Measurements from ENCODE around the gene C20orf204.

Gene C20orf204

GRCh38 chr20:64042054-64042781, 6.2 kb downstream of the C20orf204 start:
- DNase-seq (ENCODE audit: low read depth) = no peak

- DNase-seq (ENCODE audit: low read depth) = no peak
Measured at GRCh38 chr20:64043768-64044167, 7.8 kb downstream of the C20orf204 start.

DNA sequence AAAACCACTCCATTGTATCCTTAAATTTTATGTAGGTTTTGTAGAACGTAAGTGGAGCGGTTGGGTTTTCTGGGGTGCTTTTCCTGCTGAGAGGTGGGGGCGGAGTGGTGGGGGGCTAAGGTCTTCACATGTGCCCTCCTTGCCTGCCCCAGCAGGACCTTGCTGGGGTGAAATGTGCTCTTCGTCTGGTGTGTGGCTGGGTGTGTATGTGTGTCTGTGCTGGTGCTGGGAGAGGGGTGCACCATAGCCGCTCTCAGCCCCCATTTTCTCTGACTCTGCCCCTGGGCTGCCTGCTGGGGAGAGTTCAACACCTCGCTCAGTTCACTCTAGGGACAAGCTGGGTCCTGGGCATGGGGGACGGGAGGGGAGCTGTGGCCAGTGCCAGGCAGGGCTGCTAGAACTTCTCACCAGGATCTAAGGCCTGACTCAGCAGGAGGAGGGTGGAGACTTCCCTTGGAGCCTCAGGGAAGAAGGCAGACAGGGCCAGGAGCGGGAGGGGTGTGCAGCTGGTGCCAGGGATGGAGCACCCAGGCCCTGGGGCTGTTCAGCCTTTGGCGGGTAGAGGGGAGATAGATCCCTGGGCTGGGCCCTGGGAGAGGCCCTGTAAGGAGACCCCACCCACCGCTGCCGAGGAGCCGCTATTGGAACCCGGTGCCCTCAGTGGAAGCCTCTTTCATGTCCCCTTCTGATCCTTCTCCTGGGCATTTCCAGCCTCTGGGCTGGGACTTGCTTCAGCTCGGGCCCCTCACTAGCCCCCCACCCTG, 8.7 kb downstream of the C20orf204 start:
- no peak for DNase-seq (ENCODE audit: low read depth)

- no peak for DNase-seq (ENCODE audit: low read depth)
Measured at GRCh38 chr20:64045346-64046011, 9.5 kb downstream of the C20orf204 start.

DNA sequence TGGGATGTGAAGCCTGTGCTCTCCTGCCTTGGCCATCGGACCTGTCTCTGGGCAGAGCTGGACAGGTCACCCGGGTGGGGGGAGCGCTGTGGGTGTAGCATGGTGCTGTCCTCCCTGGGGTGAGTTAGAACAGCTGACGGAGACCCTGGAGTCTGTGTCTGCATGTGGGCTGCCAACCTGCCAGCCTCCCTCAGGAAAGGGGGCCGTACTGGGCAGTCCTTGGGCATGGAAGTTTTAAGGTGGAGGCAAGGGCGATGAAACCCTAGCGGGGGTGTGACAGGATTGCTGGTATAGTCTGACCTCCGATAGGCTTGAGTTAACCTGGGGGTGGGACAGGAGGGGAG, 11.0 kb downstream of the C20orf204 start:
- DNase-seq (ENCODE audit: low read depth) = no peak

DNA sequence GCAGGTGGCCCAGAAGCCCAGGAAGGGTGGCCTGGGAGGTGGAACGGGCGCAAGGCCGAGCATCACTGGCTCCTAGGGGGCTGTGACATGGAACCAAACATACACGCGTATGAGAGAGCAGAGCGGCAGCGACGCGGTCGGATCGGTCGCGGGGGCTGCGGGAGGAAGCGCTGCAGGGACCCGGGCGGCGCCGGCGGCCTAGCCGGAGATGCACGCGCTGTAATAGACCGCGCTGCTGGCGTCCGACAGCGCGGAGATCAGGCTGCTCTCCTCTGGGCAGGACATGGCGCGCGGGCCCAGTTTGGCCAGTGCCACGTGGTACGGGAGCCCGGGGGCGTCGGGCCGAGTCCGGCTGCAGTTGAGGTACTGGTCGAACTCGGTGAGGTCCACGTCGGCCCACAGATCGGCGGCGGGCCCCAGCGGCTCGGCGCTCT, 12.0 kb downstream of the C20orf204 start:
- no peak for DNase-seq (ENCODE audit: low read depth)

GRCh38 chr20:64048402-64049044, 12.5 kb downstream of the C20orf204 start:
- no peak for DNase-seq (ENCODE audit: low read depth)

- DNase-seq (ENCODE audit: low read depth) = no peak
Measured at GRCh38 chr20:64049060-64049877, 13.3 kb downstream of the C20orf204 start, which contains the start of gene SOX18. Gene SOX18, minus strand, starts transcription at chr20:64049639. Its CDS starts 123 bp downstream, at chr20:64049516.

- DNase-seq (ENCODE audit: low read depth) = no peak
Measured at GRCh38 chr20:64049878-64050260, 13.9 kb downstream of the C20orf204 start.

GRCh38 chr20:64050261-64051032, 14.5 kb downstream of the C20orf204 start:
- DNase-seq (ENCODE audit: low read depth) = no peak

DNA sequence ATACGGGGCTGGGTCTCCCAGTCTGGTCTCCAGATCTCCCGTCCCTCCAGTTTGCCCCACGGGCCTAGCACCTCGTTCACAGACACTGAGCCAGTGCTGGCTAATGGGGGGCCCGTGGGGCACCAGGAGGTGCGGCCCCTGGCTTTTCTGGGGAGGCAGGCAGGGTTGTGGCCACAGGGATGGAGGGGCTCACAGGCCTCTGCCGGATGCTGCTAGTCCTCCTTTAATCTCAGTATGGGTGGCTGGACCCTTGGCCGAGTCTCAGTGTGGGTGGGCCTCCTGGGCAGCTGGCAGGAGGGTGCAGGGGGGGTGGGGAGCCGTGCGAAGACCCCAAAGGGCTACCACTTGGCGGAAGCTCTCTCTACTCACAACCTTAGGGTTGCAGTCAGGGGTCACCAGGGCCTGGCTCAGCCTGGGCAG, 15.1 kb downstream of the C20orf204 start:
- DNase-seq (ENCODE audit: low read depth) = no peak

- DNase-seq (ENCODE audit: low read depth) = no peak
Measured at GRCh38 chr20:64051561-64052325, 15.8 kb downstream of the C20orf204 start.

GRCh38 chr20:64052326-64052722, 16.3 kb downstream of the C20orf204 start:
- DNase-seq (ENCODE audit: low read depth) = no peak

DNA sequence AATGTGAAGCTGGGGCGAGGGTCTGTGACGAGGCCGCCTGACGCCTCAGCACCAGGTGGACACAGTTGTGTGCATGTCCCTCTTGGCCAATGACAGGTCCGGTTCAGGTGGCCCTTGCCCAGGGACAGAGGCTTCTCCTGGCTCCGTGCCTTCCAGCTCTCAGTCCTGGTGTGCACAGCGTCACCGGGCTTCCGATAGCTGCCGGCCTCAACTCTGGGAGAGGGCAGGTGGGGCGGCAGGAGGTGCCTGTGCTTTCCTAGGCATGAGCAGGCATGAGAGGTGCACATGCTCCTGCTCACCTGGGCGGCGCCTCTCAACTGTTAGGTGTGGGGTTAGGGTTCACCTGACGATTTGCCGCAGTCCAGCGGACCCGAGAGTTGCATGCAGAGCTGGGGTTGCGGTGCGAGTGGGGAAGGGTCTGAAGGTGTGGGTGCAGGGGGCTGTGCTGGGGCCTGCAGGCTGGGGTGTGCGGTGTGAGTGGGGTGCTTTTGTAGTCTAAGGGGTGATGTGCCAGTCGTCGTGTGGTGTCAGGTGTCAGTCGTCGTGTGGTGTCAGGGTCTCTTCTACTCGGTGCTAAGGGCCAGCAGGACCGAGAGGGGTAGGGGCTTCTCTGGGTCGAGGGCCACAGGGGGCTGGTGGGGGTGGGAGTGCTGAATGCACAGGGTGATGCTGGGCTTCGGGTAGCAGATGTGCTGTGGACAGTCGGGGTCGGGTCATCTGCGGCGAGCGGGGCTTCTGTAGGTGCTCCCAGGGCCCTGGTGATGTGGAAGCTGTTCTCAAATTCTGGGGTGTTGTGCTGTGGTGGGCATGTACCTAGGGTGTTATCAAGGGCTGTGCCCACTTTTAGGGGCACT, 17.2 kb downstream of the C20orf204 start:
- DNase-seq (ENCODE audit: low read depth) = no peak

GRCh38 chr20:64053841-64054661, 18.1 kb downstream of the C20orf204 start:
- DNase-seq (ENCODE audit: low read depth) = no peak

DNA sequence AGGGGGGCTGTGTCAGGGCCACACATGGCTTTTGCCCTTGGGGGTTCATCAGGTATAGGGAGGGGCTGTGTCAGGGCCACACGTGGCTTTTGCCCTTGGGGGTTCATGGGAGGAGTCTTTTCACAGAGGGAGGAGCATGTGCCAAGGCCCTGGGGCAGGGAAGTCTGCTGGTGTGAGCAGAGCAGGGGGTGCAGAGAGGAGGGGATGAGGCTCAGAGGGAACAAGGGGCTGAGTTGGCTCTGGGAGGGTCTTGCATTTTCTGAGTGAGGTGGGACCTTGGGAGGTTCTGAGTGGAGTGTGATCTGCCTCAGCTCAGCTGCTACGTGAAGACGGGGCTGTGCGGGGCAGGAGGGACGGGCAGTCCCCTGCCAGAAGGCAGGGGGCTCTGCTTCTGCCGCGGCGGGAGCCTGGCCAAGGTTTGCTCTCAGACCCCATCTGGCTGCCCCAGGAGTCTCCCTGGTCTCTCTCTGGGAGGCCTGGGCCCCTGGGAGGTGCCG, 19.5 kb downstream of the C20orf204 start:
- DNase-seq (ENCODE audit: low read depth) = no peak

DNA sequence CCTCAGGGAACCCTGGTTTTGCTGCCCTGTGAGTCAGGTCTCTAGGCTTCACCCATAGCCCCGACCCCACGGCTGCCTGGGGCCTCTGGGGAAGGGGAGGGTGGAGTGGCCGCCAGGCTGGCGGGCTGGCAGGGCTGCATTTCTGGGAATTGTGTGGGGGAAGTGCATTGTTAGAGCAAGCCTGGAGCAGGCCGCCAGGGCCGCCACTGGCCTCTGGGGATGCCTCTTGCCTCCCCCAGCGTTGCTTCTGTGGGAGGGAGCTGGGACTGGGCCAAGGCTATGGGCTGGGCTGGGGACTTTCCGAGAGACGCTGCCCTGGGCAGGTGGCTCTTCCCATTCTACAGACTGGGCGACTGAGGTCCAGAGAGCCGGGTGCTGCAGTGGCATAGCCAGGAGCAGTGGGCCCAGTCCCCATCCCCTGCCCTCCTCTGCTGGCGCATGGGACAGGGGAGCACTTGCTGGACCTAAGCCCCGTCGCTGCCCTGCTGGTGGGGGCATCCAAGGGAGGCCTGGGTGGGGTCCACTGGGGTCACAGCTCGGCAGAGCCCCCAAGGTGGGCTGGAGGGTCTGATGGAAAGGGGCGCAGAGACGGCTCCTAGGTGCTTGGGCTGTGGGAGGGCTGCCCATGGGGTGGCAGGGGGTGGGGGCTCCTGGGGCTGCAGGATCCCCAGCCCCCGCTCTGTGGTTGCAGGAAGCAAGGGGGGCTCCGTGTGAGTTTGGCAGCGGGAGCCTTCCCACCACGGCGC, 20.1 kb downstream of the C20orf204 start:
- no peak for DNase-seq (ENCODE audit: low read depth)

DNA sequence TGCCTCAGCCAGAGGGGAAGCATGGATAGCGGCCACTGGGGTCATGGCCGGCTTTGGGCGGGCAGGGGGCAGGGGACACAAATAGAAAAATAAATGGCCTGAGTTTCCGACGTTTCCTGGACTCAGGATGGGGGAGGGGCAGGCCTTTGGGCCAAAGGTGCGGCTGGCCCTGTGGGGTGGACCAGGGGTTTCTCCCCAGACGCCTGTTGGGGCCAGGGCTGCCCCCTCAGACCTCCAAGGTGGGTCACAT, 20.6 kb downstream of the C20orf204 start:
- DNase-seq (ENCODE audit: low read depth) = no peak

Data from stimulated activated CD8-positive, alpha-beta memory T cell treated with anti-CD3 and anti-CD28 coated beads, Interleukin-15, amount 100 ng/mL, for 1 hour (primary cell).